BJ (cell line): ENCODE data around the gene NUAK1. TPM values are rescaled to one million over a fixed set of nuclear protein-coding genes. Genes with fewer than 3 reads are reported as not detected.
A peak's percentile ranks its signal among the peaks of the same experiment; 100 is the strongest.

Experiments used
- CTCF ChIA-PET: fragments of 350-600 bp; formaldehyde crosslinking; extraction: SDS; loops from one replicate; lab custom pipeline; 2021; ENCODE audit warnings: antibody characterized with exemption, inconsistent platforms; lab: Yijun Ruan, JAX
- POLR2A ChIA-PET: fragments of 300-600 bp; sonication (Branson Sonifier 250); formaldehyde crosslinking; extraction: SDS; loops from one replicate; lab custom pipeline; 2021; ENCODE audit warnings: antibody characterized with exemption; lab: Charles Lee
- DNase-seq: peaks from one replicate; pipeline ENCODE4 v3.0.0-alpha.2; 2011; ENCODE audit warnings: low read depth
- H3K27me3 ChIP-seq: 2 replicates; pipeline ENCODE4 v1.6.0; 2011; ENCODE audit warnings: low read length; ENCODE audit not compliant: control insufficient read depth, insufficient read depth
- H3K36me3 ChIP-seq: 2 replicates; pipeline ENCODE4 v1.5.1; 2011; ENCODE audit warnings: low read length; ENCODE audit not compliant: control insufficient read depth, insufficient read depth
- H3K4me3 ChIP-seq: 2 replicates; pipeline ENCODE4 v1.5.1; 2011; ENCODE audit warnings: low read depth, mild to moderate bottlenecking, control low read depth, low read length
- CTCF ChIP-seq: IDR thresholded peaks from 2 replicates; pipeline ENCODE4 v1.5.1; 2011; ENCODE audit warnings: low read depth, mild to moderate bottlenecking, control low read depth, inconsistent platforms, low read length, moderate library complexity; ENCODE audit not compliant: insufficient read depth
- polyA plus RNA-seq: library from polyadenylated mRNA; depleted of rRNA; stranded (reverse); fragments of >200 nt; gene quantifications from 2 replicates; pipeline ENCODE4 v1.2.3, GENCODE V29; 2011

Gene NUAK1
- polyA plus RNA-seq, 1 experiment: 37.0 TPM

DNA sequence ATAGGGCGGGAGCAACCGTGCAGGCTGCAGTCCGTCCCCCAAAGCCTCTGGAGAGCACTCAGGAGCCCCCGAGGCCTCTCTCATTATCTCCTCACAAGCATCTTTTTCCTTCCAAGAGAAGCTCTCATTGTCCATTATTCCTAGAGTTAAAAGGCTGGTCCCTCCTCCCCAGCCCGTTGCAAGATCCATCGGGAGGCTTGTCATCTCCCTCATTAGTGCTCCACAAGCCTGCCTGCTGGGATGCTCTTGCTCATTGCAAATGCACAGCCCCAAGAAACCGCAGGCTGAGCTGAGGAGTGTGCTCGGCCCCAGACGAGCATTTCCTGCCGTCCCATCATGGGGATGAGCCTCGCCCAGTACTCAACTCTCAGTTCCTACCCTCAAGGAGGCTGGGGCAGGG, 23.3 kb downstream of the NUAK1 start:
- Histone ChIP-seq H3K36me3 (0 out of 2 replicates have a peak, but pooled peaks cover 1% of the 10 kb centered on the region), H3K27me3 (no peaks in the 10 kb centered on the region), H3K4me3 (no peak overlapping the region)
- no peak for DNase-seq
- ChIA-PET POLR2A (no interaction called here), CTCF (interaction anchor here (0.6 to 1.6 kb wide), 2 partner anchors 21 to 250 kb away, joined by 3 to 7 read pairs; no protein-coding TSS in a partner anchor)
- TF ChIP-seq CTCF: no peak

DNA sequence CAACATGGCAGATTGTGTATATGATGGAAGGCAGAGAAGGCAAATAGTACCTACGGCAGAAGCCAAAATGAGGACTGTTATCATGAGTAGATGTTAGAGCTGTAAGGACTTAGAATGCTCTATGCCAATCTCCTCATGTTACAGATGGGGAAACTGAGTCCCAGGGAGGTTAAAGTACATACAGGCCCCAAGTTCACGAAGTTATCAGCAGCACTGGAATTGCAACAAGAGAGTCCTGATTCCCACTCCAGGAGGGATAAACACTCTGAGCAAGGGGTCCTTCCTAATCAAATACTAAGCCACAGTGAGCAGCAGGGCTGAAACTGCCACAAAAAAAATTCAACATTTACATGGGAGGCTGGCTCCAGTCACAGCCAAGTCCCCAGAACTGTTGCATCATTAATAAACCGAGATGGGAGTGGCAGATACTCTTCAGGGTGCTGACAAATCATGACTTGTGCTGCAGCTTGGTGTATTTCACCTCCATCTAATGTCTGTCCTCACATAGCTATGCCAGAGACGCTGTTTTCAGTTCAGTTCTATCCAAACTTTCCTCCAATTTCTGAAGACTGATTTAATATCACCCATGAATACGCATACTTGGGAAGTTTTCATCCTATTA, 24.2 kb downstream of the NUAK1 start:
- Histone ChIP-seq H3K36me3 (peaks cover 1% of the 10 kb centered on the region; the same call in 1 of the 2 replicates), H3K27me3 (no peaks in the 10 kb centered on the region), H3K4me3 (no peak overlapping the region)
- ChIA-PET POLR2A (no interaction called here), CTCF (interaction anchor here (0.6 to 1.6 kb wide), 3 partner anchors 22 to 283 kb away, joined by 3 to 7 read pairs (median 3); no protein-coding TSS in a partner anchor)
- TF ChIP-seq CTCF: no peak
- no peak for DNase-seq

DNA sequence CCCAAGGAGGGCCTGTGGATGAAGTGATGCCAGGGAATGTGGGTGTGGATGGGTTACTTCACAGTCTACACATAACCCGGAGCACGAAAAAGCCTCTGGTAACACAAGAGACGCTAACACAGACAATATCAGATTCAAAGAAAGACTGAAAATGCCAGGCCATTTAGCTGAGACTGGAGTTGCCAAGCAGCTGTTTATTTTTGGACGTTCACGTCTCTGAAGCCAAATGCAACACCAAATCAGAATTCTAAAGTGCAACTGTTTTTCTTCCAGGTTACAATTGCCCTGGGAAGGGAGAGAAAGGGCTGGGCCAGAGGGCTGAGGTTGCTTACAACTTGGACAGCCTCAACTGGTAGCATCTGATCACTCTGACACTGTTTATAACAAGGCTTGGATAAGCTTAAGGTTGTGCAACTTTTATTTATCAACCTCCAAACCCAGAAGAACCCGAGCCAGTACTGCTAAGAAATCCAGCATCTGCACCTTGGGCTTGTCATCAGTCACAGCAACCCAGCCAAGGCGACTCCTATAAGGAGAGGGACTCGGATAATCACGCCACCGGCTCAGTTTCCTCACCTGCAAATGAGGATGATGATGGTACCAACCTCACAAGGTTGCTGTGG, 24.8 kb downstream of the NUAK1 start:
- peaks cover 1% of the 10 kb centered on the region; the same call in 1 of the 2 replicates for H3K36me3 ChIP-seq
- H3K4me3 ChIP-seq: no peak overlapping the region
- no peak for TF ChIP-seq CTCF
- no peak for DNase-seq
- H3K27me3 ChIP-seq: no peaks in the 10 kb centered on the region
- POLR2A ChIA-PET: no interaction called here
- CTCF ChIA-PET: no interaction called here

GRCh38 chr12:106113446-106113823, 25.3 kb downstream of the NUAK1 start:
- DNase-seq: no peak
- no peak overlapping the region for H3K4me3 ChIP-seq
- H3K27me3 ChIP-seq: no peaks in the 10 kb centered on the region
- POLR2A ChIA-PET: no interaction called here
- CTCF ChIA-PET: interaction anchor here (0.6 to 1.9 kb wide), 2 partner anchors 19 to 23 kb away, joined by 6 to 8 read pairs; no protein-coding TSS in a partner anchor
- peaks cover 1% of the 10 kb centered on the region; the same call in 1 of the 2 replicates for H3K36me3 ChIP-seq
- TF ChIP-seq CTCF: no peak

DNA sequence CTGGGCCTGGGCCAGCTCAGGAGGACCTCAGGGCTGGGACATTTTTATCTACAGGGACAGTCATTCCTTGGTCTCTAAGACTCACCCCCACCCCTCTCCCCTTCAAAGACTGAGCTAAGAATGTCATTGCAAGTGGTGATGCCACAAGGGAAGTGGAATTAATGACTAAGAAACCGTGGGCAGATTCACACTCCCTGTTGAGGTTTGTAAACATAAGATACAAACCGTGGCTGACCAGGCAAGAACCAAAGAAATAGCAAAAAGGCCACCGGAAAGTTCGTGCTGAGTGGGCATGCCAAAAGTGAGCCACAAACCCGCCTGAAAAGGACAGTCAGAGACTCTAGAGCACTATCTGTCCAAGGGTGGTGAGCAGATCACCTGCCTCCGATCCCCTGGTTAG, 25.7 kb downstream of the NUAK1 start:
- TF ChIP-seq CTCF: no peak
- Histone ChIP-seq H3K36me3 (peaks cover 1% of the 10 kb centered on the region; the same call in 1 of the 2 replicates), H3K4me3 (no peak overlapping the region), H3K27me3 (no peaks in the 10 kb centered on the region)
- POLR2A ChIA-PET: no interaction called here
- peak; percentile 38 for DNase-seq
- CTCF ChIA-PET: interaction anchor here (0.6 to 1.9 kb wide), 4 partner anchors 8 to 23 kb away, joined by 4 to 8 read pairs (median 6); no protein-coding TSS in a partner anchor
